GM06990 (cell line): ENCODE data around the gene TNS1.
A peak's percentile ranks its signal among the peaks of the same experiment; 100 is the strongest.
"Not testable (repeated sequence)": the region's sequence is repeated elsewhere in the genome, so short reads cannot be mapped to it uniquely, and the experiment has no call there.

Source experiments
- DNase-seq: peaks from one replicate; pipeline ENCODE4 v3.0.0-alpha.2; 2011; ENCODE audit not compliant: insufficient read length; ENCODE audit errors: extremely low read depth
- H3K27me3 ChIP-seq: replicated peaks from 2 replicates; pipeline ENCODE4 v1.6.0; 2011; ENCODE audit warnings: low read length; ENCODE audit not compliant: control insufficient read depth, insufficient read depth
- H3K36me3 ChIP-seq: 2 replicates; pipeline ENCODE4 v1.5.1; 2011; ENCODE audit warnings: low read length; ENCODE audit not compliant: control insufficient read depth, insufficient read depth
- H3K4me3 ChIP-seq: replicated peaks from 2 replicates; pipeline ENCODE4 v1.5.1; 2011; ENCODE audit warnings: low read depth, mild to moderate bottlenecking, control low read depth, low read length
- CTCF ChIP-seq: IDR thresholded peaks from 2 replicates; pipeline ENCODE4 v1.5.1; 2011; ENCODE audit warnings: low read length, control low read depth, mild to moderate bottlenecking, inconsistent platforms; ENCODE audit not compliant: insufficient read depth, poor library complexity, severe bottlenecking

Gene TNS1

GRCh38 chr2:218034497-218035213, 31.9 kb upstream of the TNS1 start:
- TF ChIP-seq CTCF = peak; percentile 70
- DNase-seq = peak; percentile 64
- not testable (repeated sequence) for H3K4me3 ChIP-seq, H3K36me3 ChIP-seq, H3K27me3 ChIP-seq

- peaks cover 5% of the 10 kb centered on the region for H3K27me3 ChIP-seq
- no peak overlapping the region for H3K4me3 ChIP-seq
- no peaks in the 10 kb centered on the region for H3K36me3 ChIP-seq
- TF ChIP-seq CTCF = no peak
- DNase-seq = no peak
Observed at GRCh38 chr2:218033590-218034496, 31.0 kb upstream of the TNS1 start.

- Histone ChIP-seq H3K27me3 (peaks cover 5% of the 10 kb centered on the region), H3K4me3 (no peak overlapping the region), H3K36me3 (no peaks in the 10 kb centered on the region)
- DNase-seq = no peak
- no peak for TF ChIP-seq CTCF
Observed at GRCh38 chr2:218033208-218033589, 30.4 kb upstream of the TNS1 start.

GRCh38 chr2:218032336-218033171, 29.8 kb upstream of the TNS1 start:
- TF ChIP-seq CTCF = no peak
- Histone ChIP-seq H3K4me3 (no peak overlapping the region), H3K27me3 (peaks cover 5% of the 10 kb centered on the region), H3K36me3 (no peaks in the 10 kb centered on the region)
- no peak for DNase-seq

GRCh38 chr2:218031771-218032257, 29.0 kb upstream of the TNS1 start:
- Histone ChIP-seq H3K27me3 (peaks cover 5% of the 10 kb centered on the region), H3K4me3 (no peak overlapping the region), H3K36me3 (no peaks in the 10 kb centered on the region)
- no peak for DNase-seq
- no peak for TF ChIP-seq CTCF
